Measurements from ENCODE around the gene NOB1.

NOB1 gene

DNA sequence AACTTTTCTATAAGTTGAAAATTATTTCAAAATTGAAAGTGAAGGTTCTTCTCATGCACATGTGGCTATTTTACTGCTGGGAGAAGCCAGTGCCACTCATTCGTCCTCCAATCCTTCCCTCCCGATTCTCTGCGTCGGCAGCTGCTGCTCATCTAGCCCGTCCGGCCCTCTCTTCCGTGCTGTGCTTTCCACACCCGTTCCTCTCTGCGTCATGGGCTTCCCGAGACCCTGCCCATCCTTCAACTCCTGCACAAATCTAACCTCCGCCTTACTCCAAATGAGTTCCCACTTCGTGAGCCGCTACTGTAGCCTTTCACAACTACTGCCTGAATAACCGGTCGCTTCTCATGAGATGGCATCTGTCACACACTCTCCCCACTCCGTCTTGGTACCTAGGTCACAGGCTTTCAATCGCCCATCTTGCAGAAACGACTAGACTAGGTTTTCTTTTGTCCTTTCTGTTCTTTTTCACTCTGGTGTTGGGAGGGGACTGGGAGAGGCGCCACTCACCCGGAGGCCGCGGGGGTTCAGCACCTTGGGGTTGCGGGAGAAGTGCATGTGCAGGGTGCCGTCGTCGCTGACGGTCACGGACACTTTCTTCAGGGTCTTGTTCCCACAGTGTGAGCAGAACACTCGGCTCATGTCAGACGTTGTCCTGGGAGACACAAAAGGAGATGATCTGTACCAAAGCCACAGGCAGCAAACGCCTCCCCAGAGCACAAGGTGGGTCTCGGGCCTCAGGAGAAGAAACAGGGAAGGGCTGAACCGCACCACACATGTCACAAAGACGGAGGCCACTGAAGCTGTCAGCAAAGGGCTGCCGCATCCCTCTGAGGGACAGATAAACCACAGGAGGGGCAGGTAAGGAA is 10.1 kb downstream of the NOB1 start:
- Histone ChIP-seq H2AFZ (ENCODE audit: low read length) (no peak overlapping the region), H3K4me2 (ENCODE audit: low read depth, low read length, poor library complexity, severe bottlenecking) (no peak overlapping the region), H3K9me2 (replicated peaks; ENCODE audit: low read depth, low read length) (no peaks in the 10 kb centered on the region), H4K20me1 (ENCODE audit: insufficient read depth, low read length, poor library complexity, severe bottlenecking) (no peaks in the 10 kb centered on the region), H3K9me3 (ENCODE audit: insufficient read depth, low read depth, low read length) (no peaks in the 10 kb centered on the region), H3K79me2 (ENCODE audit: insufficient read depth, low read length) (peaks cover 3% of the 10 kb centered on the region; the same call in 1 of the 2 replicates), H3K27me3 (ENCODE audit: insufficient read depth, low read length, poor library complexity, severe bottlenecking) (no peaks in the 10 kb centered on the region), H3K9ac (ENCODE audit: low read depth, low read length, poor library complexity, severe bottlenecking) (no peak overlapping the region), H3F3A (ENCODE audit: low read depth) (no peaks in the 10 kb centered on the region), H3K36me3 (ENCODE audit: insufficient read depth, low read length) (peaks cover 89% of the 10 kb centered on the region), H3K4me1 (ENCODE audit: insufficient read depth, low read length, poor library complexity, severe bottlenecking) (no peaks in the 10 kb centered on the region), H3K4me3 (ENCODE audit: low read length, poor library complexity, severe bottlenecking) (no peak overlapping the region)
- TF ChIP-seq, protein P1, sequence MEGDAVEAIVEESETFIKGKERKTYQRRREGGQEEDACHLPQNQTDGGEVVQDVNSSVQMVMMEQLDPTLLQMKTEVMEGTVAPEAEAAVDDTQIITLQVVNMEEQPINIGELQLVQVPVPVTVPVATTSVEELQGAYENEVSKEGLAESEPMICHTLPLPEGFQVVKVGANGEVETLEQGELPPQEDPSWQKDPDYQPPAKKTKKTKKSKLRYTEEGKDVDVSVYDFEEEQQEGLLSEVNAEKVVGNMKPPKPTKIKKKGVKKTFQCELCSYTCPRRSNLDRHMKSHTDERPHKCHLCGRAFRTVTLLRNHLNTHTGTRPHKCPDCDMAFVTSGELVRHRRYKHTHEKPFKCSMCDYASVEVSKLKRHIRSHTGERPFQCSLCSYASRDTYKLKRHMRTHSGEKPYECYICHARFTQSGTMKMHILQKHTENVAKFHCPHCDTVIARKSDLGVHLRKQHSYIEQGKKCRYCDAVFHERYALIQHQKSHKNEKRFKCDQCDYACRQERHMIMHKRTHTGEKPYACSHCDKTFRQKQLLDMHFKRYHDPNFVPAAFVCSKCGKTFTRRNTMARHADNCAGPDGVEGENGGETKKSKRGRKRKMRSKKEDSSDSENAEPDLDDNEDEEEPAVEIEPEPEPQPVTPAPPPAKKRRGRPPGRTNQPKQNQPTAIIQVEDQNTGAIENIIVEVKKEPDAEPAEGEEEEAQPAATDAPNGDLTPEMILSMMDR (conservative IDR thresholded peaks at IDR 0.05; ENCODE audit: low read length): no peak
- TF ChIP-seq EZH2phosphoT487 (IDR thresholded peaks at IDR 0.05; ENCODE audit: borderline replicate concordance): no peak

DNA sequence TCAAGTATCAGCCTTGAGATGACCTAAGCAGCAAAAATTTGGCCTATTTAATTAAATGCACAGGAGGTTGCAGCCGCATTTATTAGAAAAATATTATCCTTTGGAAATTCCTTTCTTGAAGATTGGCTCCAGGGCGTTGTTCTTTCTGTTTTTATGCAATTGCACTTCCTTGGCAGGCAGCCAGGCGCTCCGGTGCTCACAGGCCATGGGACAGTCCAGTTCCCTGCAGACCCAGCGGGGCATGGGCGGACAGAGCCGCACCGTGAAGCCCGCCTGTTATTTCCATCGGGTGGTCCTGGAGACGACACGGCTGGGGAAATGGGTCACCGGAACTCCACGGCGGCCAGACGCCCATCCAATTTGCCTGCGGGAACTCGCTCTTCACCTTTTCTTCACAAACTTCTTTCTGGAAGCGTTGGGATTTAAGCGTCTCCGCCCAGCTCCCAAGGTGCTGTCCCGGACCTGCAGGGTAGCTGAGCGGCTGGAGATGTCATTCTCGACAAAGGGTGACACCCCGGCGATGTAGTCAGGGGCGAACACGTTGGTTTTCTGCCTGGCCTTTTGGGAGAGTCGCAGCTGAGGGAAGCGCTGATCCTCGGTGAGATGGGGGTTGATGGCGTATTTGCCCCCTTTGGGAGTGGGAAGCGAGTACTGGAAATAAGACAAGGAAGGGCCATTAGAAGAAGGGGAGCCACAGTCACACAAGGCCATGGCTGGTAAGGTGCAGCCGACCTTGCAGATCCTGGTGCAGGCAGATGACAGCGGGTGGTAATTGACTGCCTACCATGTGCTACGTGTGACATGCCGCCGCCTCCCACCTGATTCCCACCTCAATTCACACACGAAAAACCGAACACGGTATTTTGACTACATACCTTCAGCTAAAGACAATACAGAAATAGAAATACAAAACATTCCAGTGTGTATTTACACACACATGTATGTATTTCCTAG is 12.5 kb downstream of the NOB1 start:
- H3K4me2 ChIP-seq (ENCODE audit: low read depth, low read length, poor library complexity, severe bottlenecking): no peak overlapping the region

DNA sequence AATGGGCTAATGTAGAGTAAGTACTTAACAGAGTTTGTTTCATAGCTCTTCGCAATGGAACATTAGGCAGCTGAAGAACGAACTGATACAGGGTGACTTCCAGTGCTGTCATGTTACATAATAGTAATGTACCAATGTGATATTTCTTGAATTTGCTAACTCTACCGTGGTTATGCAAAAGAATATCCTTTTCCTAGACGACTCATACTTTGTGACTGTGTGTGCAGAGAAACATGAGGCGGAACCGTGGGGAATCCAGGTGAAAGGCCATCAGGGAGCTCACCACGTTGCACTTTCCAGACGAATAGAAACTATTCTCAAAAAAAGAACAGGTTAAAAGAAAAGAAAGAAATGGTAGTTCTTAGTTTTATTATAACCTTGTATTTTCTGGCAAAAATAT is 13.2 kb downstream of the NOB1 start:
- H4K20me1 ChIP-seq (ENCODE audit: insufficient read depth, low read length, poor library complexity, severe bottlenecking): no peaks in the 10 kb centered on the region

More for the DNA sequence above, 12.5 kb downstream of the NOB1 start:
- TF ChIP-seq, protein P1 (conservative IDR thresholded peaks at IDR 0.05; ENCODE audit: low read length): no peak
- TF ChIP-seq EZH2phosphoT487 (IDR thresholded peaks at IDR 0.05; ENCODE audit: borderline replicate concordance): no peak
- Histone ChIP-seq H2AFZ (ENCODE audit: low read length) (no peak overlapping the region), H3K79me2 (ENCODE audit: insufficient read depth, low read length) (no peaks in the 10 kb centered on the region; the same call in 1 of the 2 replicates), H3F3A (ENCODE audit: low read depth) (no peaks in the 10 kb centered on the region), H4K20me1 (ENCODE audit: insufficient read depth, low read length, poor library complexity, severe bottlenecking) (no peaks in the 10 kb centered on the region), H3K4me1 (ENCODE audit: insufficient read depth, low read length, poor library complexity, severe bottlenecking) (no peaks in the 10 kb centered on the region), H3K27me3 (ENCODE audit: insufficient read depth, low read length, poor library complexity, severe bottlenecking) (no peaks in the 10 kb centered on the region), H3K9me2 (replicated peaks; ENCODE audit: low read depth, low read length) (no peaks in the 10 kb centered on the region), H3K4me3 (ENCODE audit: low read length, poor library complexity, severe bottlenecking) (no peak overlapping the region), H3K9ac (ENCODE audit: low read depth, low read length, poor library complexity, severe bottlenecking) (no peak overlapping the region), H3K9me3 (ENCODE audit: insufficient read depth, low read depth, low read length) (no peaks in the 10 kb centered on the region), H3K36me3 (ENCODE audit: insufficient read depth, low read length) (peaks cover 68% of the 10 kb centered on the region)

More for the DNA sequence above, 13.2 kb downstream of the NOB1 start:
- no peaks in the 10 kb centered on the region; the same call in 1 of the 2 replicates for H3K79me2 ChIP-seq (ENCODE audit: insufficient read depth, low read length)
- no peak overlapping the region for H2AFZ ChIP-seq (ENCODE audit: low read length)
- no peaks in the 10 kb centered on the region for H3K9me3 ChIP-seq (ENCODE audit: insufficient read depth, low read depth, low read length)
- TF ChIP-seq EZH2phosphoT487 (IDR thresholded peaks at IDR 0.05; ENCODE audit: borderline replicate concordance): no peak
- TF ChIP-seq, protein P1 (conservative IDR thresholded peaks at IDR 0.05; ENCODE audit: low read length): no peak
- no peak overlapping the region for H3K4me3 ChIP-seq (ENCODE audit: low read length, poor library complexity, severe bottlenecking)
- peaks cover 63% of the 10 kb centered on the region for H3K36me3 ChIP-seq (ENCODE audit: insufficient read depth, low read length)
- H3F3A ChIP-seq (ENCODE audit: low read depth): no peaks in the 10 kb centered on the region
- H3K9ac ChIP-seq (ENCODE audit: low read depth, low read length, poor library complexity, severe bottlenecking): no peak overlapping the region
- no peaks in the 10 kb centered on the region for H3K4me1 ChIP-seq (ENCODE audit: insufficient read depth, low read length, poor library complexity, severe bottlenecking)
- no peaks in the 10 kb centered on the region for H3K27me3 ChIP-seq (ENCODE audit: insufficient read depth, low read length, poor library complexity, severe bottlenecking)
- H3K4me2 ChIP-seq (ENCODE audit: low read depth, low read length, poor library complexity, severe bottlenecking): no peak overlapping the region
- H3K9me2 ChIP-seq (replicated peaks; ENCODE audit: low read depth, low read length): no peaks in the 10 kb centered on the region
